ENCODE data around the gene ZNF441.
A peak's percentile ranks its signal among the peaks of the same experiment; 100 is the strongest.
"Not testable (repeated sequence)": the region's sequence is repeated elsewhere in the genome, so short reads cannot be mapped to it uniquely, and the experiment has no call there.

ZNF441 gene

DNA sequence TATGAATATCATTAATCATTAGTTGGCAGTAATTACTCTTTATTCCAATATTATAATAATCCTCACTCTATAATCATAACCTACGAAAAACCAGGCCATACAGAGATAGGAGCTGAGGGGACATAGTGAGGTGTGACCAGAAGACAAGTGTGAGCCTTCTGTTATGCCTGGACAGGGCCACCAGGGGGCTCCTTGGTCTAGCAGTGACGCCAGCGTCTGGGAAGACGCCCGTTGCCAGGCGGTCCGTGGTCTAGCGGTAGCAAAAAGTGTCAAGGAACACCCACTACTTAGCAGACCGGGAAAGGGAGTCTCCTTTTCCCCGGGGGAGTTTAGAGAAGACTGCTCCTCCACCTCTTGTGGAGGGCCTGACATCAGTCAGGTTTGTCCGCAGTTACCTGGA is 4.7 kb downstream of the ZNF441 start:
- not testable (repeated sequence) for H3K27ac ChIP-seq, H3K4me3 ChIP-seq

DNA sequence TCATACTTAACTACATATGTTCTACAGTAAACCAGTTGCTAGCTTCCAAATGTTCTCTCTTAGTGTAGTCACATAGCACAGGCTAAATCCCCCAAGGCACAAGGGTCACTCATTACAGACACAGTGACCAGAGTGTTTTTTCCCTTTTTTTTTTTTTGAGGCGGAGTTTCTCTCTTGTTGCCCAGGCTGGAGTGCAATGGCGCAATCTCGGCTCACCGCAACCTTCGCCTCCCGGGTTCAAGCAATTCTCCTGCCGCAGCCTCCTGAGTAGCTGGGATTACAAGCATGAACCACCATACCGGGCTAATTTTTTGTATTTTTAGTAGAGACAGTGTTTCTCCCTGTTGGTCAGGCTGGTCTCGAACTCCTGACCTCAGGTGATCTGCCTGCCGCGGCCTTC is 9.9 kb downstream of the ZNF441 start:
- H3K4me3 ChIP-seq, H3K27ac ChIP-seq: not testable (repeated sequence)

DNA sequence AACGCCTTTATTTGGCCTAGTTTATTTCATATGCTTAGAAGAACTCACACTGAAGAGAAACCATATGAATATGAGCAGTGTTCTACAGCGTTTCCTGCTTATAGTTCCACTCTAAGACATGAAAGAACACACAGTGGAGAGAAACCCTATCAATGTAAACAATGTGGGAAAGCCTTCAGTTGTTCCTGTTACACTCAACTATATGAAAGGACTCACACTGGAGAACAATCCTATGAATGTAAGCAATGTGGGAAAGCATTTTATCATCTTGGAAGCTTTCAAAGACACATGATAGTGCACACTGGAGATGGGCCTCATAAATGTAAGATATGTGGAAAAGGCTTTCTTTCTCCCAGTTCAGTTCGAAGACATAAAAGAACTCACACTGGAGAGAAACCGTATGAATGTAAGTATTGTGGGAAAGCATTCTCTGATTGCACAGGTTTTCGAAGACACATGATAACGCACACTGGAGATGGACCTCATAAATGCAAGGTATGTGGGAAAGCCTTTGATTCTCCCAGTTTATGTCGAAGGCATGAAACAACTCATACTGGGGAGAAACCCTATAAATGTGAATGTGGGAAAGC is 13.7 kb downstream of the ZNF441 start:
- no peak overlapping the region for H3K27ac ChIP-seq
- no peak overlapping the region for H3K4me3 ChIP-seq

DNA sequence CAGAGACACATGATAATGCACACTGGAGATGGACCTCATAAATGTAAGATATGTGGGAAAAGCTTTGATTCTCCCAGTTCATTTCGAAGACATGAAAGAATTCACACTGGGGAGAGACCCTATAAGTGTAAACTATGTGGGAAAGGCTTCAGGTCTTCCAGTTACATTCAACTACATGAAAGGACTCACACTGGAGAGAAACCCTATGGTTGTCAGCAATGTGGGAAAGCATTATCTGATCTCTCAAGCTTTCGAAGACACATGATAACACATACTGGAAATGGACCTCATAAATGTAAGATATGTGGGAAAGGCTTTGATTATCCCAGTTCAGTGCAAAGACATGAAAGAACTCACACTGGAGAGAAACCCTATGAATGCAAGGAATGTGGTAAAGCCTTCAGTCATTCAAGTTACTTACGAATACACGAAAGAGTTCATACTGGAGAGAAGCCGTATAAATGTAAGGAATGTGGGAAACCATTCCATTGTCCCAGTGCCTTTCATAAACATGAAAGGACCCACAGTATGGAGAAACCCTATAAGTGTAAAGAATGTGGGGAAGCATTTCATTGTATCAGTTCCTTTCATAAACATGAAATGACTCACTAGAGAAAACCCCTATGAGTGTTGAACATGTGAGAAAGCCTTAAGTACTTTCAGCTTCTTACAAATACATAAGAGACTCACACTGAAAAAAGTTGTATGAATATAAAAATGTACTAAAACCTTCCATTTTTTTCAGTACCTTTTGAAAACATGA is 14.7 kb downstream of the ZNF441 start:
- no peak overlapping the region for H3K27ac ChIP-seq
- H3K4me3 ChIP-seq, result no peak overlapping the region

DNA sequence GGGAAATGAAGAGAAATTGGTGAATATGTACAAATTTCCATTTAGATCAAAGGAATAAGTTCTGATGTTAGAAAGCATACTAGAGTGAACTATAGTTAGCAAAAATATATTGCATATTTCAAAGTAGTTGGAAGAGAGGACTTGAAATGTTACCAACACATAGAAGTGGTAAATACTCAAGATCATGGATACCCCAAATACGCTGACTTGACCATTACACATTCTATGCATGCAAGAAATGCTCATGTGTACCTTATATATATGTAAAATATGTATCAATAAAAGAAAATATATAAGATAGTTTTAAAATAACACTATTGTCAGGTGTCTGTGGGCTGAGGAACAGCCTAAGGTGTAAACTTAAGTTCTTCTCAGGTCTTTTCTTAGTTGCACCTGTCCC is 17.0 kb downstream of the ZNF441 start:
- Histone ChIP-seq H3K27ac (no peak overlapping the region), H3K4me3 (no peak overlapping the region)

DNA sequence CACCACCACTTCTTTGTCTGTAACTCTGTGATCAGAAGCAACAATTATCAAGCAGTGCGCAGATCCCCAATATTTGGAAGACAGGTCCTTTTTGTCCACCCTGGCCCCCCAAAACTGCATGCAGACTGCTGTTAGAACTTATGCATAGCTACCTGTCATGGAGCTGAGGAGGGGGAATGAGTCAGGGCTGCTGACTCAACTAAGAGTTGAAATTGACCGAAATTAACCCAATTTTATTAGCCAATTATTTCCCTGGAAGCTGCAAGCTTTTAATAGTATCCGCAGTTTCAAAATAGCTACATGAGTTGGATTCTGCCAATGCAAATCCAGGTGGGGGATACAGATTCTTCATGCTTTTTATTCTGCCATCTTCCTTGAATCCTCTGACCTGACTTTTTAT is 17.6 kb downstream of the ZNF441 start:
- no peak overlapping the region for H3K4me3 ChIP-seq
- no peak overlapping the region for H3K27ac ChIP-seq

DNA sequence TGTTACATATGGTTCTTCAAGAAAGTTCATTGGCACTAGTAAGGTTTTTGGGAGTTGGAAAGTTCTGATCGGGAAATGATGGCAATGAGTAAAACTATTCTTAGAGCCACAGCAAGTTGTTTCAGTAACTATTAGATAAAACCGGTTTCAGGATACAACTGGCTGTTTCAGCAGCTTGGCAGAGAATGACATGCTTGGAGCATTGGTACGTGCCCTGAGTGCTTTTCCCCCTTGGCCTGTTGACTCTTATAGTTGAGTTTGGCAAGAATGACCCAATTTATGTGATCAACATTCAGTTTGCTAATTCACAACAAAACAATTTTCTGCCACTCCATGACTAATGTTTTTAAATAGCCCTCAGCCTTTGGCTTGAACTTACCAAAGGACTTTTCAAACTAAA is 20.7 kb downstream of the ZNF441 start:
- H3K27ac ChIP-seq, result no peak overlapping the region
- no peak overlapping the region for H3K4me3 ChIP-seq

DNA sequence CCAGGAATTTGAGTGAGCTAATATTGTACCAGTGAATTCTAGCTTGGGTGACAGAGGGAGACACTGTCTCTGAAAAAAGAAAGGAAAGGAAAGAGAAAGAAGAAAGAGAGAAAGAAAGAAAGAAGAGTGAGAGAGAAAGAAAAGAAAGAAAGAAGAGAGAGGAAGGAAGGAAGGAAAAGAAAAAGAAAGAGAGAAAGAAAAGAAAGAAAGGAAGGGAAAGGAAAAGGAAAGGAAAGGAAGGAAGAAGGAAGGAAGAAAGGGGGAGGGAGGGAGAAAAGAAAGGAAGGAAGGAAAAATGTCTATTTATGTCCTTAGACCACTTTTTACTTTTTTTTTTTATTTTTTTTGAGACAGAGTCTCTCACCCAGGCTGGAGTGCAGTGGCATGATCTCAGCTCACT is 26.1 kb downstream of the ZNF441 start:
- no peak overlapping the region for H3K27ac ChIP-seq
- no peak overlapping the region for H3K4me3 ChIP-seq

DNA sequence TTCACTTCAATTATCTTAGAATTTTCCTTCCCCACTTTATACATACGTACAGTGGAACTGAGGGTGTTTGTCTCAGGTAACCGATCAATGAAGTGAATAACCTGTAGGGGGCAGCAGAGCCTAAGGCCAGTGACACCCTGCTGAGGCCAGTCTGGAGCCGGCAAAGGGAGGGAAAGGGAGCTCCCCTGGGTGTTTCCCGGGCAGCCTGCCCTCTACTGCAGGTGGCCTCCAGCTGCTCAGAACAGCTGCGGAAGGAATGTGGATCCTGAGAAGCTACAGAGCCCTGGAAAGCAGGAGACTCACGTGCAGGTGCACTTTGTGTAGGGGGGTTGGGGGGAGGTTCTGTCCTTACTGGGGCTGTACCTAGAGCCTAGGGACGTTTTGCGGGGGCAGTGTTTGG is 30.7 kb downstream of the ZNF441 start:
- Histone ChIP-seq H3K27ac (no peak overlapping the region), H3K4me3 (peak overlapping the region in 1 of 7 experiments; percentile 53)

DNA sequence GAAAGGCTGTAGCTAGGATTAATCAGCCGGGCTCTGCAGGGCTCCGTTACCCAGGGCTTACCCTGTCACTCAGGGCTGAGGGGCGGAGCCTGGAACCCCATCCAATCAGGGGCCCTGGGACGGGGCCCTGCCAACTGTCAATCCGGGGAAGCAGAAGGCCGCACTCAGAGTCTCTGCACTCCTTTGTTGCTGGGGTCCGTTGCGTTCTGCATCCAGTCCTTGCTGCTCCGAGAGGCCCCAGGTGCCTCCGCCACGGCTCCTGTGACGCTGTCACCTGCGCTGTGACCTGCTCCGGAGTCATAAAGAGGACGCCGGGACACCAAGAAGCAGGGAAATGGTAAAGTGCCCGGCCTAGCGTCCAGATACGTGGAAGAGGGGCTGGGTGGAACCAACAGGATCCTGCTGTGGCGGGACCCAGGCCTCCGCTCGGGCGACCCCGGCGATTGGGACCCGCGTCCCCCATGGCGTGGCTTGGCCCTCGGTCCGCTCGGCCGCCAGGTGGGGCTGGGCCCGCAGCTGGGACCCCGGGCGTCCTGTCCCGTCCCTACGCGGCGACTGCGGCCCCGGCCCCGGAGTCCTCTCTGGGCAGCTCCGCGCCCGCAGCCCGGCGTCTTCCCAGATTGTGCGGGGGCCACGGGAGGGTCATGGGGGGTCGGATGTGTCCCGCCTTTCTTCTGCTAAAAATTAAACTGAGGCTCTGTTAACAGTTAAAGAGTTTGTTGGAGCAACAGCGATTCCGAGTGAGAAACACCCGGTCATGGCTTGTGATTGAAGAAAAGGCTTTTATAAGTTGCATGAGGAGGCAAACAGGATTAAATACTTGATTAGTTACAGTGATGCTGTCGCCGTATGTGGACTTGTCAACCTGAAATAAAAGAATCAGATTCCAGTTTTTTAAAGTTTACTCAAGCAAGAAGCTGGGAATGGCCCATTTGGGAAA is 31.9 kb downstream of the ZNF441 start, which contains the start of gene ZNF491:
Gene ZNF491, plus strand, starts transcription at position 133 of the 940 bp plus-strand sequence. CDS start 7,431 bp downstream, outside the sequence.
- Histone ChIP-seq H3K4me3 (peak within 1 kb of the TSS; percentile 49 to 66 (median 56)), H3K27ac (peak within 1 kb of the TSS in 18 of 21 experiments; percentile 9 to 79 (median 58))

DNA sequence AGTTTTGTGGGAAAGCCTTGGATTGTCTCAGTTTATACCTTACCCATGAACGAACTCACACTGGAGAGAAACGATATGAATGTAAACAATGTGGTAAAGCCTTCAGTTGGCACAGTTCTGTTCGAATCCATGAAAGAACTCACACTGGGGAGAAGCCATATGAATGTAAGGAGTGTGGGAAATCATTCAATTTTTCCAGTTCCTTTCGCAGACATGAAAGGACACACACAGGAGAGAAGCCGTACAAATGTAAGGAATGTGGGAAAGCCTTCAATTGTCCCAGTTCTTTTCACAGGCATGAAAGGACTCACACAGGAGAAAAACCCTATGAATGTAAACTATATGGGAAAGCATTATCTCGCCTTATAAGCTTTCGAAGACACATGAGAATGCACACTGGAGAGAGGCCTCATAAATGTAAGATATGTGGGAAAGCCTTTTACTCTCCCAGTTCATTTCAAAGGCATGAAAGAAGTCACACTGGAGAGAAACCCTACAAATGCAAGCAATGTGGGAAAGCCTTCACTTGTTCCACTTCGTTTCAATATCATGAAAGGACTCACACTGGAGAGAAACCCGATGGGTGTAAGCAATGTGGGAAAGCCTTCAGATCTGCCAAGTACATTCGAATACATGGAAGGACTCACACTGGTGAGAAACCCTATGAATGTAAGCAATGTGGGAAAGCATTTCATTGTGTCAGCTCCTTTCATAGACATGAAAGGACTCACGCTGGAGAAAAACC is 39.7 kb downstream of the ZNF441 start:
- H3K4me3 ChIP-seq, result no peak overlapping the region
- no peak overlapping the region for H3K27ac ChIP-seq

DNA sequence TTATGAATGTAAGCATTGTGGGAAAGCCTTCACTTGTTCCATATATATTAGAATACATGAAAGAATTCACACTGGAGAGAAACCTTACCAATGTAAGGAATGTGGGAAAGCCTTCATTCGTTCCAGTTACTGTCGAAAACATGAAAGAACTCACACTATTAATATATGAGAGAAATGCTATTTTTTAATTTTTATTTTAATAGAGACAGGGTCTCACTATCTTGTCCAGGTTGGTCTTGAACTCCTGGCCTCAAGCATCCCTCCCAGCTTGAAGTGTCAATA is 40.2 kb downstream of the ZNF441 start:
- H3K4me3 ChIP-seq, result no peak overlapping the region

DNA sequence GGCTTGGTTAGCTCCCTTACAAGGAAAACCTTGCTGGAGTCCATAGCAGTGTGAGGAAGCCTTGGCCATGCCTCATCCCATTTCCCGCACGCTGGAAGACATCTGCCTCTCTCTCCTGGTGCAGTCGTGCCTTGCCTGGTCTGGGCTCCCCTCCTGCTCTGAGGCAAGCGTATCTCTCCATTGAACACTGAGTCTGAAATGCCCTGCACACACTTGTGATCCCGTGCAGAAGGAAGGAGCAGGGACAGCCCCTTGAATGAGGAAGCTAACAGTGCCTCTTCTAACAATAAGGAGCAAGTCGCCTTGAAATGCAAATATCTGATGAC is 46.9 kb downstream of the ZNF441 start:
- peak overlapping the region; percentile 87 to 99 (median 95) for H3K4me3 ChIP-seq
- H3K27ac ChIP-seq, result peak overlapping the region in 17 of 21 experiments; percentile 48 to 98 (median 92)

More for the DNA sequence above, 40.2 kb downstream of the ZNF441 start:
- no peak overlapping the region for H3K27ac ChIP-seq

DNA sequence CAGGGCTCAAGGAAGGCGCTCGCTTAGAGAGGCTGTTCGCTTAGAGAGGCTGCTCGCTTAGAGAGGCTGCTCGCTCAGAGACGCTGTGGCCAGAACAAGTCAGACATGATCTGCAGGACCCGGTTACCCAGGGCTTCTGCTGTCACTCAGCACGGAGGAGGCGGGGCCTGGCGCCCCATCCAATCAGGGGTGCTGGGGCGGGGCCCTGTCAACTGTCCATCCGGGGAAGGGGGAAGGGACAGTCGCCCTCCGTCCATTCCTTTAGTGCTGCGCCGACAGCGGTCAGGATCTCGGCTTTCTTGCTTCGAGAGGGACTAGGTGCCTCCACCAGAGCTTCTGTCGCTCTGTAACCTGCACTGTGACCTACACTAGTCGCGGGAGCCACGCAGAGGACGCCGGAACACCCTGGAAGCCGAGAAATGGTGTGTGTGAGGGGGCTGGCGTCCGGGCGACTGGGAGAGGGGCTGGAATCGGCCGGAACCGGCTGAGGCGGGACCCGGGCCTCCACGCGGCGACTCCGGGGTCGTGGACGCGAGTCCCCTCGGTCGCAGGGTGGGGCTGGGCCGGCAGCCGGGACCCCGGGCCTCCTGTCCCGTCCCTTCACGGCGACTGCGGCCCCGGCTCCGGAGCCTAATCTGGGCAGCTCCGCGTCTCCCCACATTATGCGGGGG is 47.4 kb downstream of the ZNF441 start, which contains the start of gene ZNF440:
Gene ZNF440, plus strand, starts transcription at position 245 of the 671 bp plus-strand sequence. Its CDS starts 175 bp downstream, at position 420.
- Histone ChIP-seq H3K27ac (peak within 1 kb of the TSS; percentile 57 to 98 (median 92)), H3K4me3 (peak within 1 kb of the TSS; percentile 87 to 99 (median 95))

DNA sequence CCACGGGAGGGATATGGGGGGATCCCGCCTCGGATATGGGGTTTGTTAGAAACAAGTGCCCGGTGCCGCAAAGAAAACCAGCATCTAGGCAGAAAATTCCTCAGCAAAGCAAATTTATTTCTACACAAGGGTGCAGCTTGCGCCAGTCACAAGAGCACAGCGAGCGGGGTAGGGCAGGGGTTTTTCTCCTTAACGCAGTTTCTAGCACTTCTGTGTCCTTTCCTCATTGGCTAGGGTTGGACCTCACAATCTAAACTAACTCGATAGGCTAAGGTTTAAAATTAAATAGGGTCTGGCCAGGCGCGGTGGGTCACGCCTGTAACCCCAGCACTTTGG is 47.9 kb downstream of the ZNF441 start:
- H3K27ac ChIP-seq, result peak overlapping the region; percentile 57 to 98 (median 92)
- H3K4me3 ChIP-seq, result peak overlapping the region; percentile 87 to 99 (median 95)

DNA sequence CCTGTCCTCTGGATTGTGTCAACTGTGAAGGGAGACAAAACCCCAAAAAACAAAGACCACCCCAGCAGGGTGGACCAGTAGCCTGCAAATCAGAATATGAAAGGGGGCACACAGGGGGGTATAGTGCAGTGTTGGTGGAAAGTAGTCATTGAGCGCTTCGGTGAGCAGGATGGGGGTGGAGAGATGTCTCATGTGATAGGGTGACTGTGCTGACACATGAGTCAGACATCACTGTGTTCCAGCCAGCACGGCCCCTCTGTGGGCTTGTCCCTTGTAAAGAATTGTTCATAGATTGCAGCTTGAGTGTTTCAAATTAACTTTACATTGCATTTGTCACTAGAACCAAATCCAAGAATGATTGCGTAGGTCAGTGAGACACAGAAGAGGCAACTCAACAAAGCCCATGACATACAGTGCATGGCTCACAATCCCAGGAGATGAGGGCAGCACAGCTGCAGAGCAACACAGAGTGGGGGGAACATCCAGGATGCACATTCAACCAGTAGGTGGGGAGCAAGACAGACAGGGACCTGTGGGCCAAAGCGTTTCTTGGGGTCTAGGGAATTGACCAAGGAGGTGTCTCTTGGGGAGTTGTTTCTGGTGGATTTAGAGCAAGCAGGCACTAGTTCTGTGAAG is 54.8 kb downstream of the ZNF441 start:
- Histone ChIP-seq H3K27ac (no peak overlapping the region), H3K4me3 (no peak overlapping the region)

DNA sequence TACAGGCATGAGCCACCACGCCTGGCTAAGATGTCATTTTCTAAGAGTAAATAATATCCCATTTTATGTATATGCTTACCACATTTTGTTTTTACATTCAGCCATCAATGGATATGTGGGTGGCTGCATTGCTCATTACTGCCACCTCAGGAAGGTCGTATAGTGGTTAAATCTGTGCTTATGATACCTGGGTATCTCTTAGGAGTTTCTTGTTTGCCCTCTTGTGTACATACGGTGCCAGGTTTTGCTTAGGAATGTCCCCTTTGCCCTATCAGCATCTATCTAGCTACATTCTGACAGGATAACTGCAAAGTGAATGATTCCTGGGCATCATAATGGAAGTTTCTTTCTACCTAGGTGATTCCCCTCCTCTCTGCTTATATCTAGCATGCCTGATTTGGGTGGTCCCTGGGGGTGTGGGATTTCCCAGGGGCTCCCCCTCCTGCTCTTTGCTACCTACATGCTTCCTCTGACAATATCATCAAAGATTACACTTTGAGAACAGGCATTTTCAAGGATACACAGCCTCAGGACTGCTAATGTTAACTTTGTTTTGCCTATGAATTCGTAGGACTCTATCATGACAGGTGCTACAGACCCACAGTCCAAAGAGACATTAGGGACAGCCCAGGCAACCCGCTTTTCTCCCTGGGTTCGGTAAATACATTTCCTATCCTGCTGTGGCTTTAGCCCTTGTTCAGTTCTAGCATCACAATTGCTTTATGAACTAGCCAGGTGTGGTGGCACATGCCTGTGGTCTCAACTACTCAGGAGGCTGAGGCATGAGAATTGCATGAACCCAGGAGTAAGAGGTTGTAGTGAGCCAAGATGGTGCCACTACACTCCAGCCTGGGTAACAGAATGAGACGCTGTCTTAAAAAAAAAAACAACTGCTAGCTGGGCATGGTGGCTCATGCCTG is 62.4 kb downstream of the ZNF441 start:
- H3K4me3 ChIP-seq, H3K27ac ChIP-seq: not testable (repeated sequence)
